Measurements from ENCODE around the gene ULBP2. TPM values are rescaled to one million over a fixed set of nuclear protein-coding genes. Genes with fewer than 3 reads are reported as not detected.
"Not testable (repeated sequence)": the region's sequence is repeated elsewhere in the genome, so short reads cannot be mapped to it uniquely, and the experiment has no call there.

Gene ULBP2
- polyA plus RNA-seq, 12 donors, result 0.20 to 0.86 (median 0.36) TPM; not detected in 2

GRCh38 chr6:149948011-149948410, 6.2 kb downstream of the ULBP2 start:
- no peak for DNase-seq

- DNase-seq, result no peak
Observed at GRCh38 chr6:149948616-149949015, 6.8 kb downstream of the ULBP2 start.

GRCh38 chr6:149950423-149950822, 8.6 kb downstream of the ULBP2 start:
- DNase-seq, result no peak

- DNase-seq, result no peak
Observed at GRCh38 chr6:149951096-149951495, 9.3 kb downstream of the ULBP2 start.

GRCh38 chr6:149951626-149952025, 9.8 kb downstream of the ULBP2 start:
- no peak for DNase-seq

- DNase-seq, result not testable (repeated sequence)
Observed at GRCh38 chr6:149953390-149953789, 11.6 kb downstream of the ULBP2 start.

- DNase-seq, result not testable (repeated sequence)
Observed at GRCh38 chr6:149953934-149954327, 12.1 kb downstream of the ULBP2 start.

GRCh38 chr6:149954328-149954983, 12.6 kb downstream of the ULBP2 start:
- not testable (repeated sequence) for DNase-seq

GRCh38 chr6:149954984-149955653, 13.3 kb downstream of the ULBP2 start:
- DNase-seq, result not testable (repeated sequence)

- not testable (repeated sequence) for DNase-seq
Observed at GRCh38 chr6:149955654-149956317, 14.0 kb downstream of the ULBP2 start.

GRCh38 chr6:149958124-149958523, 16.3 kb downstream of the ULBP2 start:
- not testable (repeated sequence) for DNase-seq

- not testable (repeated sequence) for DNase-seq
Observed at GRCh38 chr6:149959806-149960205, 18.0 kb downstream of the ULBP2 start.

GRCh38 chr6:149960488-149960887, 18.7 kb downstream of the ULBP2 start:
- DNase-seq, result no peak

- DNase-seq, result no peak
Observed at GRCh38 chr6:149961728-149962425, 20.1 kb downstream of the ULBP2 start.

- DNase-seq, result no peak
Observed at GRCh38 chr6:149962461-149963211, 20.8 kb downstream of the ULBP2 start.

- DNase-seq, result no peak
Observed at GRCh38 chr6:149963212-149963461, 21.3 kb downstream of the ULBP2 start.

- DNase-seq, result peak; percentile 87
Observed at GRCh38 chr6:149963462-149964307, 21.9 kb downstream of the ULBP2 start, which contains the start of gene ULBP1. Gene ULBP1 (plus strand): TSS chr6:149963943. CDS start chr6:149964050, 107 bp downstream.

- DNase-seq, result peak; percentile 39
Observed at GRCh38 chr6:149964308-149965193, 22.7 kb downstream of the ULBP2 start.

- peak; percentile 38 for DNase-seq
Observed at GRCh38 chr6:149965194-149966020, 23.6 kb downstream of the ULBP2 start.

Data from muscle of arm (tissue), 12 donors.